WTC11 (cell line): ENCODE data around the gene GINS1. TPM values are rescaled to one million over a fixed set of nuclear protein-coding genes. Genes with fewer than 3 reads are reported as not detected.

Experiments
- ATAC-seq: fragments of 200-7000 bp; cut with Tn5 transposase; 2 replicates; pipeline ENCODE4 v1.10.0; 2021; ENCODE audit warnings: mild to moderate bottlenecking, moderate library complexity
- Bru-seq: library from RNA; stranded (reverse); fragments of 400-500 nt; gene quantifications from one replicate; lab custom pipeline; 2021; lab: Mats Ljungman, UMichigan
- CTCF ChIA-PET: fragments of 300-600 bp; sonication (Branson Sonifier 250); formaldehyde crosslinking; loops from one replicate; lab custom pipeline; 2021; ENCODE audit warnings: antibody characterized with exemption; lab: Charles Lee
- POLR2A ChIA-PET: fragments of 350-600 bp; sonication (Branson Sonifier 250); formaldehyde crosslinking; loops from one replicate; lab custom pipeline; 2021; ENCODE audit warnings: antibody characterized with exemption; lab: Charles Lee
- DNase-seq: peaks from one replicate; pipeline ENCODE4 v3.0.0; 2021; ENCODE audit warnings: low spot score
- H3K27ac Mint-ChIP-seq: 2 replicates; pipeline ENCODE4 v1.8.0; 2021; ENCODE audit warnings: mixed read lengths
- H3K27me3 Mint-ChIP-seq: 2 replicates; pipeline ENCODE4 v1.8.0; 2021; ENCODE audit warnings: low read depth, mild to moderate bottlenecking, moderate library complexity, mixed read lengths
- H3K36me3 Mint-ChIP-seq: 2 replicates; pipeline ENCODE4 v1.8.0; 2021; ENCODE audit warnings: mixed read lengths
- H3K4me1 Mint-ChIP-seq: 2 replicates; pipeline ENCODE4 v1.8.0; 2022; ENCODE audit warnings: mixed read lengths
- H3K4me3 Mint-ChIP-seq: 2 replicates; pipeline ENCODE4 v1.8.0; 2021; ENCODE audit warnings: mild to moderate bottlenecking, moderate library complexity, mixed read lengths
- H3K9me3 Mint-ChIP-seq: 2 replicates; pipeline ENCODE4 v1.8.0; 2021; ENCODE audit warnings: mixed read lengths
- ATF6 ChIP-seq: sonication (generic); formaldehyde crosslinking; IDR thresholded peaks from 2 replicates; pipeline ENCODE4 v1.8.1; 2023; ENCODE audit warnings: mild to moderate bottlenecking, missing genetic modification reagents
- CREB1 ChIP-seq: sonication (generic); formaldehyde crosslinking; IDR thresholded peaks from 2 replicates; pipeline ENCODE4 v1.8.0; 2023; ENCODE audit warnings: mild to moderate bottlenecking, missing genetic modification reagents
- CTCF ChIP-seq: fragments of 200-600 bp; IDR thresholded peaks from 2 replicates; pipeline ENCODE4 v1.8.0; 2022; ENCODE audit warnings: antibody characterized with exemption
- E2F1 ChIP-seq: sonication (generic); formaldehyde crosslinking; IDR thresholded peaks from 2 replicates; pipeline ENCODE4 v1.8.0; 2022; ENCODE audit warnings: mild to moderate bottlenecking, missing genetic modification reagents
- ELF4 ChIP-seq: sonication (generic); formaldehyde crosslinking; IDR thresholded peaks from 2 replicates; pipeline ENCODE4 v1.8.1; 2022; ENCODE audit warnings: low read depth, mild to moderate bottlenecking, moderate library complexity, missing genetic modification reagents
- EMX1 ChIP-seq: fragments of 250-450 bp; sonication (Bioruptor Pico); IDR thresholded peaks from 2 replicates; pipeline ENCODE4 v1.8.0; 2021; ENCODE audit warnings: mild to moderate bottlenecking
- ESRRA ChIP-seq: sonication (generic); formaldehyde crosslinking; IDR thresholded peaks from 2 replicates; pipeline ENCODE4 v1.8.1; 2022; ENCODE audit warnings: mild to moderate bottlenecking, missing genetic modification reagents, borderline replicate concordance
- FOXK1 ChIP-seq: sonication (generic); formaldehyde crosslinking; IDR thresholded peaks from 2 replicates; pipeline ENCODE4 v1.8.0; 2022; ENCODE audit warnings: mild to moderate bottlenecking, moderate library complexity, missing genetic modification reagents
- IRF1 ChIP-seq: sonication (generic); formaldehyde crosslinking; IDR thresholded peaks from 2 replicates; pipeline ENCODE4 v1.8.0; 2023; ENCODE audit warnings: missing genetic modification reagents
- JAZF1 ChIP-seq: fragments of 250-450 bp; sonication (Bioruptor Pico); IDR thresholded peaks from 2 replicates; pipeline ENCODE4 v1.9.0; 2021; ENCODE audit warnings: moderate library complexity, mild to moderate bottlenecking, inconsistent platforms
- KAT7 ChIP-seq: sonication (generic); formaldehyde crosslinking; IDR thresholded peaks from 2 replicates; pipeline ENCODE4 v1.8.1; 2023; ENCODE audit warnings: missing genetic modification reagents, mild to moderate bottlenecking, borderline replicate concordance
- MAX ChIP-seq: sonication (generic); formaldehyde crosslinking; IDR thresholded peaks from 2 replicates; pipeline ENCODE4 v1.8.0; 2022; ENCODE audit warnings: mild to moderate bottlenecking, missing genetic modification reagents
- MYBL2 ChIP-seq: sonication (generic); formaldehyde crosslinking; IDR thresholded peaks from 2 replicates; pipeline ENCODE4 v1.8.1; 2023; ENCODE audit warnings: mild to moderate bottlenecking, moderate library complexity, missing genetic modification reagents
- NFE2L1 ChIP-seq: sonication (generic); formaldehyde crosslinking; IDR thresholded peaks from 2 replicates; pipeline ENCODE4 v1.8.1; 2023; ENCODE audit warnings: missing genetic modification reagents
- NR1H2 ChIP-seq: sonication (generic); formaldehyde crosslinking; IDR thresholded peaks from 2 replicates; pipeline ENCODE4 v1.9.0; 2021; ENCODE audit warnings: mild to moderate bottlenecking, moderate library complexity, missing genetic modification reagents
- OVOL2 ChIP-seq: fragments of 250-450 bp; sonication (Bioruptor Pico); IDR thresholded peaks from 2 replicates; pipeline ENCODE4 v1.9.0; 2021; ENCODE audit warnings: mild to moderate bottlenecking, borderline replicate concordance
- PRDM15 ChIP-seq: sonication (generic); formaldehyde crosslinking; IDR thresholded peaks from 2 replicates; pipeline ENCODE4 v1.8.0; 2022; ENCODE audit warnings: missing genetic modification reagents
- PREB ChIP-seq: sonication (generic); formaldehyde crosslinking; IDR thresholded peaks from 2 replicates; pipeline ENCODE4 v1.8.1; 2022; ENCODE audit warnings: mild to moderate bottlenecking, missing genetic modification reagents, moderate library complexity, borderline replicate concordance
- RORB ChIP-seq: fragments of 250-450 bp; sonication (Bioruptor Pico); IDR thresholded peaks from 2 replicates; pipeline ENCODE4 v1.9.0; 2021; ENCODE audit warnings: mild to moderate bottlenecking
- TP53 ChIP-seq: sonication (generic); formaldehyde crosslinking; IDR thresholded peaks from 2 replicates; pipeline ENCODE4 v1.8.1; 2023; ENCODE audit warnings: mild to moderate bottlenecking, missing genetic modification reagents
- ZNF219 ChIP-seq: sonication (generic); formaldehyde crosslinking; IDR thresholded peaks from 2 replicates; pipeline ENCODE4 v1.8.0; 2023; ENCODE audit warnings: missing genetic modification reagents, mild to moderate bottlenecking, borderline replicate concordance
- ZNF317 ChIP-seq: sonication (generic); formaldehyde crosslinking; IDR thresholded peaks from 2 replicates; pipeline ENCODE4 v1.8.1; 2023; ENCODE audit warnings: low read depth, mild to moderate bottlenecking, moderate library complexity, missing genetic modification reagents, borderline replicate concordance
- long read RNA-seq, 3 experiments: library from RNA in 1 of 3; library from capped mRNA in 1 of 3; library from polyadenylated mRNA in 1 of 3; unstranded in 2 of 3; stranded (forward) in 1 of 3; transcript quantifications; one replicate each; pipeline ENCODE4 v2.0.0, GENCODE V29; 2021
- total RNA-seq: library from RNA; stranded (reverse); gene quantifications from 3 replicates; pipeline ENCODE4 v1.2.3, GENCODE V29; 2021

GINS1 gene
- total RNA-seq, result 69.8 to 71.6 TPM (median 70.4 TPM) in 3 replicates
- Bru-seq, nascent RNA, result percentile 89 among the genes with signal in this experiment
- long read RNA-seq, experiment 1, transcript GINS1-201 (7 exons, 3,249 nt), result major isoform, 334 of 475 reads
- long read RNA-seq, experiment 1, partial matches to known transcripts, result 50 of 475 reads
- long read RNA-seq, experiment 1, other reads (novel, unspliced or antisense), result 91 of 475 reads
- long read RNA-seq, experiment 2, transcript GINS1-201 (7 exons, 3,249 nt), result major isoform, 6 of 72 reads
- long read RNA-seq, experiment 2, partial matches to known transcripts, result 0 of 72 reads
- long read RNA-seq, experiment 2, other reads (novel, unspliced or antisense), result 66 of 72 reads
- long read RNA-seq, experiment 3, partial matches to known transcripts, result 4 of 17 reads
- long read RNA-seq, experiment 3, other reads (novel, unspliced or antisense), result 10 of 17 reads

- H3K4me3 Mint-ChIP-seq, result peak within 1 kb of the TSS; percentile 92
- ATAC-seq (peak; percentile 96), DNase-seq (peak; percentile 98)
- peaks cover 18% of the 10 kb centered on the region for H3K4me1 Mint-ChIP-seq
- POLR2A ChIA-PET, result interaction anchor here (0.6 to 1.7 kb wide), 14 partner anchors 8 to 177 kb away, joined by 3 to 11 read pairs (median 4); partner anchors contain the start of gene ABHD12
- peak within 1 kb of the TSS; percentile 94 for H3K27ac Mint-ChIP-seq
- CTCF ChIA-PET, result interaction anchor here (0.8 to 3.1 kb wide), 10 partner anchors 9 to 317 kb away, joined by 3 to 33 read pairs (median 4); partner anchors contain the start of gene ABHD12
- peaks cover 31% of the 10 kb centered on the region for H3K36me3 Mint-ChIP-seq
- H3K27me3 Mint-ChIP-seq, result peaks cover 9% of the 10 kb centered on the region; the same call in 1 of the 2 replicates
- peaks cover 22% of the 10 kb centered on the region for H3K9me3 Mint-ChIP-seq
- no peak for TF ChIP-seq NR1H2 (CRISPR knock-in tag)
- peak; percentile 94 for TF ChIP-seq MAX
- no peak for TF ChIP-seq ZNF219 (CRISPR knock-in tag)
- no peak for TF ChIP-seq EMX1 (CRISPR knock-in tag)
- peak; percentile 57 for TF ChIP-seq PRDM15 (CRISPR knock-in tag)
- TF ChIP-seq ESRRA (CRISPR knock-in tag), result no peak
- peak; percentile 69; the same call in 1 of the 2 replicates for TF ChIP-seq FOXK1 (CRISPR knock-in tag)
- TF ChIP-seq TP53, result peak; percentile 82; the same call in 1 of the 2 replicates
- no peak for TF ChIP-seq JAZF1 (CRISPR knock-in tag)
- peak; percentile 79; the same call in 1 of the 2 replicates for TF ChIP-seq PREB
- TF ChIP-seq RORB (CRISPR knock-in tag), result no peak
- TF ChIP-seq ELF4, result peak; percentile 70; the same call in 1 of the 2 replicates
- no peak for TF ChIP-seq OVOL2 (CRISPR knock-in tag)
- no peak for TF ChIP-seq ATF6
- TF ChIP-seq CREB1, result peak; percentile 39; the same call in 1 of the 2 replicates
- TF ChIP-seq NFE2L1 (CRISPR knock-in tag), result no peak
- TF ChIP-seq CTCF, result no peak
- TF ChIP-seq KAT7 (CRISPR knock-in tag), result peak; percentile 50; the same call in 1 of the 2 replicates
- peak; percentile 89; the same call in 1 of the 2 replicates for TF ChIP-seq MYBL2 (CRISPR knock-in tag)
- 0 out of 2 replicates have a peak, but pooled peaks have one; percentile 68 for TF ChIP-seq E2F1 (CRISPR knock-in tag)
- no peak for TF ChIP-seq ZNF317 (CRISPR knock-in tag)
- TF ChIP-seq IRF1 (CRISPR knock-in tag), result no peak
Measured at GRCh38 chr20:25407311-25408169, at the start of gene GINS1. TSS of gene GINS1 (plus strand) at chr20:25407673. CDS start at chr20:25407821, 148 bp downstream.
